Naive thymus-derived CD4-positive, alpha-beta T cell (primary cell): ENCODE measurements around the gene MGAT4B. TPM values are rescaled to one million over a fixed set of nuclear protein-coding genes. Genes with fewer than 3 reads are reported as not detected.

Experiments used
- ATAC-seq: fragments of 150-1000 bp; cut with Tn5 transposase; 2 replicates; pipeline ENCODE4 v1.10.0; 2021; ENCODE audit warnings: mild to moderate bottlenecking, moderate library complexity
- CTCF ChIA-PET: fragments of 350-600 bp; sonication (Branson Sonifier 250); formaldehyde crosslinking; loops from one replicate; lab custom pipeline; 2021; ENCODE audit warnings: antibody characterized with exemption; lab: Charles Lee
- POLR2A ChIA-PET: fragments of 350-600 bp; sonication (Branson Sonifier 250); formaldehyde crosslinking; loops from one replicate; lab custom pipeline; 2021; ENCODE audit warnings: antibody characterized with exemption, inconsistent platforms; lab: Charles Lee
- DNase-seq, 9 donors: peaks; one replicate each; pipeline versions ENCODE4 v3.0.0 to v3.0.0-alpha.2; 2020 to 2022; ENCODE audit warnings: mixed read lengths in 1 of 9
- H3K27ac ChIP-seq: one replicate; pipeline ENCODE4 v1.7.0; 2013; ENCODE audit warnings: mild to moderate bottlenecking, low read depth, low read length, moderate library complexity
- H3K27me3 ChIP-seq, 2 donors: one replicate each; pipeline ENCODE4 v1.7.0; 2013; ENCODE audit warnings: low read length in 2 of 2, mild to moderate bottlenecking in 2 of 2, moderate library complexity in 2 of 2; ENCODE audit not compliant: control insufficient read depth in 2 of 2, insufficient read depth in 2 of 2
- H3K36me3 ChIP-seq, 3 experiments: 1 replicate in 2 of 3; 2 replicates in 1 of 3; pipeline ENCODE4 v1.7.0; 2013; ENCODE audit warnings: low read length in 3 of 3, mild to moderate bottlenecking in 3 of 3, moderate library complexity in 1 of 3; ENCODE audit not compliant: insufficient read depth in 3 of 3, control insufficient read depth in 2 of 3
- H3K4me1 ChIP-seq, 2 donors: one replicate each; pipeline ENCODE4 v1.7.0; 2013; ENCODE audit warnings: low read length in 2 of 2, mild to moderate bottlenecking in 2 of 2, moderate library complexity in 1 of 2; ENCODE audit not compliant: control insufficient read depth in 2 of 2, insufficient read depth in 2 of 2
- H3K4me3 ChIP-seq: 2 replicates; pipeline ENCODE4 v1.7.0; 2013; ENCODE audit warnings: mild to moderate bottlenecking, low read length
- H3K9me3 ChIP-seq, 3 experiments: 1 replicate in 2 of 3; 2 replicates in 1 of 3; pipeline ENCODE4 v1.7.0; 2013; ENCODE audit warnings: low read length in 3 of 3; ENCODE audit not compliant: control insufficient read depth in 2 of 3
- H3K27ac Mint-ChIP-seq, 9 donors: one replicate each; pipeline ENCODE4 v1.8.0; 2020 to 2022; ENCODE audit warnings: mixed read lengths in 9 of 9, mild to moderate bottlenecking in 8 of 9, moderate library complexity in 5 of 9, inconsistent platforms in 2 of 9
- H3K27me3 Mint-ChIP-seq, 5 donors: one replicate each; pipeline ENCODE4 v1.8.0; 2021 to 2022; ENCODE audit warnings: mixed read lengths in 5 of 5, mild to moderate bottlenecking in 1 of 5
- H3K36me3 Mint-ChIP-seq, 5 donors: one replicate each; pipeline ENCODE4 v1.8.0; 2020 to 2022; ENCODE audit warnings: mixed read lengths in 5 of 5, mild to moderate bottlenecking in 3 of 5, inconsistent platforms in 1 of 5
- H3K4me1 Mint-ChIP-seq, 7 donors: one replicate each; pipeline ENCODE4 v1.8.0; 2020 to 2022; ENCODE audit warnings: mixed read lengths in 7 of 7, mild to moderate bottlenecking in 3 of 7, inconsistent platforms in 1 of 7
- H3K4me3 Mint-ChIP-seq, 10 donors: one replicate each; pipeline ENCODE4 v1.8.0; 2020 to 2022; ENCODE audit warnings: mild to moderate bottlenecking in 10 of 10, mixed read lengths in 10 of 10, moderate library complexity in 6 of 10, inconsistent platforms in 2 of 10
- H3K9me3 Mint-ChIP-seq, 11 donors: one replicate each; pipeline ENCODE4 v1.8.0; 2020 to 2022; ENCODE audit warnings: mixed read lengths in 11 of 11, mild to moderate bottlenecking in 4 of 11, inconsistent platforms in 1 of 11, moderate library complexity in 1 of 11
- intact Hi-C, 2 donors: fragments of 100-400 bp; cut with micrococcal nuclease; formaldehyde crosslinking; loops; one replicate each; pipeline ENCODE4 v1.15.1; 2023
- polyA plus RNA-seq, 2 donors: library from polyadenylated mRNA; unstranded; fragments of 300-500 nt; fragmentation: Illumina TruSeq; gene quantifications; one replicate each; pipeline ENCODE4 v1.2.3, GENCODE V29; 2021
- total RNA-seq, 6 experiments: library from RNA in 5 of 6; stranded (reverse) in 5 of 6; gene quantifications; 1 replicate in 5 of 6; 2 replicates in 1 of 6; pipeline ENCODE4 v1.2.3 and lab custom pipeline; 2021 to 2026

The MGAT4B gene
- 100 to 1,000 TPM in 4 of 5 experiments, 10 to 100 TPM in 1; 98.3 to 143 (median 118) TPM for total RNA-seq
- 10 to 100 TPM; 12.3 to 19.0 TPM for polyA plus RNA-seq
- total RNA-seq (lab: John Stamatoyannopoulos, UW): 55.1 reads per million, percentile 73 among the genes with 10 or more reads in this experiment

GRCh38 chr5:179806250-179807048 lies at the start of gene MGAT4B:
Gene MGAT4B (minus strand): TSS chr5:179806866. CDS start chr5:179806583, 283 bp downstream.
- ATAC-seq: peak; percentile 84
- H3K4me3 Mint-ChIP-seq: peak within 1 kb of the TSS; percentile 46 to 87 (median 80)
- H3K36me3 Mint-ChIP-seq: peaks cover 0 to 5% (median 0%) of the 10 kb centered on the region in 5 donors
- H3K27ac ChIP-seq: peak within 1 kb of the TSS; percentile 73
- H3K36me3 ChIP-seq: peaks cover 0 to 2% (median 0%) of the 10 kb centered on the region in 3 experiments
- ChIA-PET POLR2A (interaction anchor here (0.5 to 7.9 kb wide), 10 partner anchors 9 to 1402 kb away, joined by 3 to 136 read pairs (median 4); partner anchors contain the start of genes HNRNPH1, LTC4S, RUFY1 and SQSTM1), CTCF (no interaction called here)
- no peaks in the 10 kb centered on the region for H3K27me3 ChIP-seq
- intact Hi-C loops: loop anchor here (1.0 to 2.0 kb wide), 7 partner anchors 10 to 1180 kb away; partner anchors contain the start of genes CLK4 (in 1 of the 2), MRNIP (in 1 of the 2), SQSTM1 (in 1 of the 2) and TBC1D9B (in 1 of the 2)
- H3K27ac Mint-ChIP-seq: peak within 1 kb of the TSS in 5 of 9 donors; percentile 22 to 85 (median 70)
- H3K9me3 ChIP-seq: no peaks in the 10 kb centered on the region
- H3K4me1 ChIP-seq: peaks cover 19 to 26% of the 10 kb centered on the region in 2 donors
- H3K4me1 Mint-ChIP-seq: peaks cover 25 to 41% (median 34%) of the 10 kb centered on the region in 7 donors
- H3K9me3 Mint-ChIP-seq: no peaks in the 10 kb centered on the region
- peak within 1 kb of the TSS; percentile 41 for H3K4me3 ChIP-seq
- no peaks in the 10 kb centered on the region for H3K27me3 Mint-ChIP-seq
- DNase-seq: peak in 8 of 9 donors; percentile 28 to 81 (median 57)

GRCh38 chr5:179854356-179854755 lies 47.7 kb upstream of the MGAT4B start:
- no peaks in the 10 kb centered on the region for H3K27me3 ChIP-seq
- Mint-ChIP-seq H3K9me3 (no peaks in the 10 kb centered on the region), H3K36me3 (peaks cover 0 to 18% (median 15%) of the 10 kb centered on the region in 5 donors), H3K27ac (no peak overlapping the region), H3K4me3 (peak overlapping the region in 1 of 10 donors; percentile 12), H3K27me3 (no peaks in the 10 kb centered on the region), H3K4me1 (peaks cover 8 to 41% (median 27%) of the 10 kb centered on the region in 7 donors)
- ATAC-seq (no peak), DNase-seq (no peak)
- H3K36me3 ChIP-seq: peaks cover 0 to 38% (median 18%) of the 10 kb centered on the region in 3 experiments
- peaks cover 5 to 12% of the 10 kb centered on the region in 2 donors for H3K4me1 ChIP-seq
- no peak overlapping the region for H3K4me3 ChIP-seq
- intact Hi-C loops: loop anchor here in 1 of 2 donors (10.0 kb wide), 1 partner anchor 440 kb away; the partner anchor contains the start of gene MAPK9
- CTCF ChIA-PET: interaction anchor here (0.7 kb wide), 1 partner anchor 7 kb away, joined by 4 read pairs; no protein-coding TSS in a partner anchor
- no peak overlapping the region for H3K27ac ChIP-seq
- no peaks in the 10 kb centered on the region for H3K9me3 ChIP-seq
- POLR2A ChIA-PET: interaction anchor here (0.6 kb wide), 1 partner anchor 296 kb away, joined by 4 read pairs; no protein-coding TSS in a partner anchor

GRCh38 chr5:179852993-179853547 lies 46.4 kb upstream of the MGAT4B start:
- H3K36me3 Mint-ChIP-seq: peaks cover 0 to 18% (median 15%) of the 10 kb centered on the region in 5 donors
- Histone ChIP-seq H3K4me1 (peaks cover 5 to 12% of the 10 kb centered on the region in 2 donors), H3K27ac (no peak overlapping the region), H3K9me3 (no peaks in the 10 kb centered on the region), H3K36me3 (peaks cover 0 to 43% (median 18%) of the 10 kb centered on the region in 3 experiments), H3K27me3 (no peaks in the 10 kb centered on the region), H3K4me3 (no peak overlapping the region)
- no peak overlapping the region for H3K27ac Mint-ChIP-seq
- no peaks in the 10 kb centered on the region for H3K9me3 Mint-ChIP-seq
- DNase-seq (no peak), ATAC-seq (peak; percentile 41)
- no peaks in the 10 kb centered on the region for H3K27me3 Mint-ChIP-seq
- ChIA-PET POLR2A (no interaction called here), CTCF (interaction anchor here (1.4 kb wide), 2 partner anchors 51 to 56 kb away, joined by 3 to 5 read pairs; no protein-coding TSS in a partner anchor)
- peaks cover 7 to 35% (median 20%) of the 10 kb centered on the region in 7 donors for H3K4me1 Mint-ChIP-seq
- no peak overlapping the region for H3K4me3 Mint-ChIP-seq
- intact Hi-C loops: loop anchor here in 1 of 2 donors (10.0 kb wide), 1 partner anchor 442 kb away; the partner anchor contains the start of gene MAPK9

GRCh38 chr5:179841621-179842020 lies 35.0 kb upstream of the MGAT4B start:
- Mint-ChIP-seq H3K4me1 (peaks cover 5 to 7% (median 7%) of the 10 kb centered on the region in 7 donors), H3K4me3 (no peak overlapping the region), H3K36me3 (peaks cover 9 to 47% (median 28%) of the 10 kb centered on the region in 5 donors), H3K27me3 (no peaks in the 10 kb centered on the region), H3K27ac (peak overlapping the region in 2 of 9 donors; percentile 26 to 30), H3K9me3 (peaks cover 0 to 9% (median 3%) of the 10 kb centered on the region in 11 donors)
- Histone ChIP-seq H3K27me3 (no peaks in the 10 kb centered on the region), H3K36me3 (peaks cover 0 to 70% (median 8%) of the 10 kb centered on the region in 3 experiments), H3K4me3 (no peak overlapping the region), H3K27ac (no peak overlapping the region), H3K4me1 (peaks cover 4 to 11% of the 10 kb centered on the region in 2 donors), H3K9me3 (no peaks in the 10 kb centered on the region)
- DNase-seq (no peak), ATAC-seq (no peak)
- ChIA-PET CTCF (interaction anchor here (0.9 kb wide), 1 partner anchor 79 kb away, joined by 5 read pairs; no protein-coding TSS in a partner anchor), POLR2A (interaction anchor here (1.3 kb wide), 1 partner anchor 21 kb away, joined by 3 read pairs; the partner anchor contains the start of gene SQSTM1)
- intact Hi-C loops: no loop called here

- Mint-ChIP-seq H3K27ac (no peak overlapping the region), H3K36me3 (peaks cover 10 to 47% (median 27%) of the 10 kb centered on the region in 5 donors), H3K4me1 (peaks cover 10 to 16% (median 15%) of the 10 kb centered on the region in 7 donors), H3K27me3 (no peaks in the 10 kb centered on the region), H3K9me3 (peaks cover 0 to 6% (median 2%) of the 10 kb centered on the region in 11 donors), H3K4me3 (no peak overlapping the region)
- ChIA-PET POLR2A (interaction anchor here (1.3 kb wide), 1 partner anchor 20 kb away, joined by 3 read pairs; the partner anchor contains the start of gene SQSTM1), CTCF (interaction anchor here (0.9 kb wide), 1 partner anchor 78 kb away, joined by 5 read pairs; no protein-coding TSS in a partner anchor)
- Histone ChIP-seq H3K36me3 (peaks cover 8 to 74% (median 8%) of the 10 kb centered on the region in 3 experiments), H3K27ac (no peak overlapping the region), H3K4me3 (no peak overlapping the region), H3K4me1 (peaks cover 8 to 19% of the 10 kb centered on the region in 2 donors), H3K27me3 (no peaks in the 10 kb centered on the region), H3K9me3 (no peaks in the 10 kb centered on the region)
- ATAC-seq (no peak), DNase-seq (no peak)
- intact Hi-C loops: no loop called here
These were observed 34.1 kb upstream of the MGAT4B start for GRCh38 chr5:179840766-179841165.

GRCh38 chr5:179840321-179840720 lies 33.7 kb upstream of the MGAT4B start:
- ATAC-seq (no peak), DNase-seq (no peak)
- no peaks in the 10 kb centered on the region for H3K27me3 ChIP-seq
- Mint-ChIP-seq H3K27me3 (no peaks in the 10 kb centered on the region), H3K4me1 (peaks cover 10 to 20% (median 15%) of the 10 kb centered on the region in 7 donors), H3K9me3 (peaks cover 0 to 6% (median 2%) of the 10 kb centered on the region in 11 donors), H3K4me3 (no peak overlapping the region), H3K27ac (peak overlapping the region in 3 of 9 donors; percentile 12 to 48 (median 46)), H3K36me3 (peaks cover 10 to 49% (median 28%) of the 10 kb centered on the region in 5 donors)
- no peak overlapping the region for H3K4me3 ChIP-seq
- no peaks in the 10 kb centered on the region for H3K9me3 ChIP-seq
- ChIA-PET POLR2A (no interaction called here), CTCF (no interaction called here)
- H3K4me1 ChIP-seq: peaks cover 8 to 19% of the 10 kb centered on the region in 2 donors
- H3K36me3 ChIP-seq: peaks cover 8 to 75% (median 10%) of the 10 kb centered on the region in 3 experiments
- intact Hi-C loops: no loop called here
- no peak overlapping the region for H3K27ac ChIP-seq
